K562 (cell line): ENCODE data around the gene CHKB. TPM values are rescaled to one million over a fixed set of nuclear protein-coding genes. Genes with fewer than 3 reads are reported as not detected.

ENCODE experiments used
- CREB1 ChIP-seq, 2 experiments: sonication (generic) in 1 of 2; formaldehyde crosslinking in 1 of 2; IDR thresholded peaks; 2 replicates each; pipeline versions ENCODE4 v1.6.1 to v1.8.0; 2012 to 2022; ENCODE audit warnings: inconsistent platforms in 1 of 2, mild to moderate bottlenecking in 1 of 2, missing genetic modification reagents in 1 of 2, moderate library complexity in 1 of 2
- CREM ChIP-seq: IDR thresholded peaks from 2 replicates; pipeline ENCODE4 v1.6.1; 2014; ENCODE audit warnings: antibody characterized with exemption, low read depth
- FOXM1 ChIP-seq, 2 experiments: fragments of 450-650 bp in 1 of 2; sonication (generic) in 1 of 2; formaldehyde crosslinking in 1 of 2; IDR thresholded peaks; 2 replicates each; pipeline versions ENCODE4 v1.6.1 to v1.9.0; 2017 to 2022; ENCODE audit warnings: low read depth in 2 of 2, mild to moderate bottlenecking in 2 of 2, missing genetic modification reagents in 1 of 2, moderate library complexity in 1 of 2
- FUS ChIP-seq: fragments of 200-400 bp; formaldehyde crosslinking; optimal IDR thresholded peaks from 2 replicates; pipeline ENCODE3; 2017; ENCODE audit warnings: low read depth, low read length
- HDAC1 ChIP-seq, 2 experiments: fragments of 450-650 bp; IDR thresholded peaks; 2 replicates each; pipeline ENCODE4 v1.6.1; 2016 to 2017; ENCODE audit warnings: inconsistent platforms in 1 of 2, mild to moderate bottlenecking in 1 of 2, moderate library complexity in 1 of 2
- HMG20A ChIP-seq: fragments of 450-650 bp; formaldehyde crosslinking; conservative IDR thresholded peaks from 2 replicates; pipeline ENCODE4 v1.4.0; 2020; ENCODE audit warnings: mild to moderate bottlenecking, mixed read lengths
- KHSRP ChIP-seq: fragments of 450-650 bp; IDR thresholded peaks from 2 replicates; pipeline ENCODE4 v1.6.1; 2017
- MAX ChIP-seq: sonication (generic); formaldehyde crosslinking; IDR thresholded peaks from 2 replicates; pipeline ENCODE4 v1.9.0; 2022; ENCODE audit warnings: mild to moderate bottlenecking, missing genetic modification reagents
- MED1 ChIP-seq: sonication (generic); formaldehyde crosslinking; IDR thresholded peaks from 2 replicates; pipeline ENCODE4 v1.8.1; 2023; ENCODE audit warnings: missing genetic modification reagents, borderline replicate concordance
- POLR3G ChIP-seq: IDR thresholded peaks from 2 replicates; pipeline ENCODE4 v1.6.1; 2011; ENCODE audit not compliant: insufficient read length, insufficient replicate concordance; ENCODE audit errors: extremely low read depth
- SRSF1 ChIP-seq: fragments of 200-400 bp; formaldehyde crosslinking; IDR thresholded peaks from 2 replicates; pipeline ENCODE4 v1.6.1; 2017; ENCODE audit warnings: mild to moderate bottlenecking, low read depth, low read length, moderate library complexity
- TAL1 ChIP-seq: fragments of 450-650 bp; IDR thresholded peaks from 2 replicates; pipeline ENCODE4 v1.6.1; 2016; ENCODE audit warnings: mild to moderate bottlenecking
- TEAD4 ChIP-seq, 2 experiments: sonication (generic) in 1 of 2; formaldehyde crosslinking in 1 of 2; IDR thresholded peaks; 2 replicates each; pipeline versions ENCODE4 v1.6.1 to v1.8.0; 2012 to 2022; ENCODE audit warnings: borderline replicate concordance in 1 of 2, inconsistent platforms in 1 of 2, low read length in 1 of 2, mild to moderate bottlenecking in 1 of 2, missing genetic modification reagents in 1 of 2
- ZBTB12 ChIP-seq: fragments of 250-450 bp; sonication (Bioruptor Pico); IDR thresholded peaks from 2 replicates; pipeline ENCODE4 v1.4.0; 2020
- ZBTB40 ChIP-seq, 2 experiments: fragments of 450-650 bp in 1 of 2; sonication (generic) in 1 of 2; formaldehyde crosslinking in 1 of 2; IDR thresholded peaks; 2 replicates each; pipeline versions ENCODE4 v1.7.1 to v1.9.0; 2016 to 2022; ENCODE audit warnings: inconsistent platforms in 1 of 2, mild to moderate bottlenecking in 1 of 2, missing genetic modification reagents in 1 of 2
- ZNF408 ChIP-seq: fragments of 250-450 bp; sonication (Bioruptor Pico); IDR thresholded peaks from 2 replicates; pipeline ENCODE4 v1.4.0; 2020; ENCODE audit warnings: low read depth, mild to moderate bottlenecking, moderate library complexity
- polyA plus RNA-seq, 8 experiments: library from polyadenylated mRNA; depleted of rRNA in 4 of 8; stranded (reverse) in 5 of 8; unstranded in 3 of 8; fragments of >200 nt; fragmentation: Nextera tagmentation in 2 of 8; fragmentation: Illumina TruSeq in 1 of 8; extraction: Ambion mirVana in 2 of 8; extraction: Trizol in 1 of 8; gene quantifications; 2 replicates each; pipeline versions ENCODE4 v1.2.1 to v1.2.3, GENCODE V29; 2011 to 2014; ENCODE audit warnings: inconsistent platforms in 1 of 8, missing spikeins in 1 of 8
- total RNA-seq, 7 experiments: library from RNA; depleted of rRNA in 6 of 7; stranded (reverse); fragments of >200 nt in 6 of 7; fragmentation: Illumina TruSeq in 2 of 7; extraction: Trizol in 2 of 7; gene quantifications; 2 replicates each; pipeline versions ENCODE4 v1.2.1 to v1.2.3, GENCODE V29; 2011 to 2021; ENCODE audit warnings: low replicate concordance in 1 of 7

CHKB gene
- total and polyA plus RNA-seq, 9 of the 15 experiments (the other 6 are each of a cell fraction or from before 2014, with no cell fraction given) = 2.7 to 31.0 (median 11.0) TPM

- TF ChIP-seq HMG20A (CRISPR knock-in tag) (no peak), TAL1 (no peak), ZNF408 (no peak), MED1 (CRISPR knock-in tag) (peak; percentile 63; the same call in 1 of the 2 replicates), KHSRP (no peak), CREM (peak; percentile 68; the same call in 1 of the 2 replicates), SRSF1 (no peak), POLR3G (no peak), MAX (CRISPR knock-in tag) (peak; percentile 89), FUS (no peak), TEAD4 (IDR thresholded peaks at IDR 0.05; ENCODE audit: low read length) (no peak), TEAD4 (CRISPR knock-in tag; IDR thresholded peaks at IDR 0.05; ENCODE audit: borderline replicate concordance) (peak; percentile 94), ZBTB40 (IDR thresholded peaks at IDR 0.05) (peak; percentile 86), ZBTB40 (CRISPR knock-in tag; IDR thresholded peaks at IDR 0.05) (peak; percentile 75), ZBTB12 (CRISPR knock-in tag) (no peak), FOXM1 (IDR thresholded peaks at IDR 0.05; ENCODE audit: low read depth) (no peak), FOXM1 (CRISPR knock-in tag; IDR thresholded peaks at IDR 0.05; ENCODE audit: low read depth) (0 out of 2 replicates have a peak, but pooled peaks have one; percentile 78), CREB1 (IDR thresholded peaks at IDR 0.05) (no peak), CREB1 (CRISPR knock-in tag; IDR thresholded peaks at IDR 0.05) (peak; percentile 75), HDAC1 (IDR thresholded peaks at IDR 0.05) (peak; percentile 17 to 94; a peak in 3 of 4 replicates)
Measured at GRCh38 chr22:50599816-50600455, 17.3 kb upstream of the CHKB start (continued).
